RWPE2 (cell line): Measurements from ENCODE around the gene STX19.

Experiments used
- ATAC-seq: fragments of 200-7000 bp; cut with Tn5 transposase; 3 replicates; pipeline ENCODE4 v1.9.1; 2021; ENCODE audit warnings: low read depth
- DNase-seq: peaks from one replicate; pipeline ENCODE4 v3.0.0-alpha.2; 2020; ENCODE audit warnings: low spot score
- H3K27ac ChIP-seq: fragments of 450-650 bp; 2 replicates; pipeline ENCODE4 v1.5.1; 2017; ENCODE audit warnings: mild to moderate bottlenecking; ENCODE audit not compliant: poor library complexity, severe bottlenecking
- H3K27me3 ChIP-seq: fragments of 250-450 bp; sonication (Bioruptor Pico); 2 replicates; pipeline ENCODE4 v1.5.1; 2021; ENCODE audit warnings: mild to moderate bottlenecking, moderate library complexity; ENCODE audit not compliant: insufficient read depth, poor library complexity, severe bottlenecking
- H3K36me3 ChIP-seq: fragments of 250-450 bp; sonication (Bioruptor Pico); 2 replicates; pipeline ENCODE4 v1.5.1; 2020; ENCODE audit warnings: low read depth, mild to moderate bottlenecking, moderate library complexity
- H3K4me1 ChIP-seq: fragments of 250-450 bp; sonication (Bioruptor Pico); 2 replicates; pipeline ENCODE4 v1.5.1; 2021; ENCODE audit warnings: mild to moderate bottlenecking, moderate library complexity; ENCODE audit not compliant: insufficient read depth, poor library complexity, severe bottlenecking
- H3K4me3 ChIP-seq: fragments of 250-450 bp; sonication (Bioruptor Pico); 2 replicates; pipeline ENCODE4 v1.5.1; 2021; ENCODE audit warnings: mild to moderate bottlenecking, moderate library complexity; ENCODE audit not compliant: severe bottlenecking
- H3K9me3 ChIP-seq: fragments of 250-450 bp; sonication (Bioruptor Pico); 2 replicates; pipeline ENCODE4 v1.5.1; 2021; ENCODE audit warnings: mild to moderate bottlenecking, moderate library complexity; ENCODE audit not compliant: severe bottlenecking
- CTCF ChIP-seq: fragments of 450-650 bp; IDR thresholded peaks from one replicate; pipeline ENCODE4 v1.5.1; 2017; ENCODE audit warnings: mild to moderate bottlenecking, moderate library complexity; ENCODE audit not compliant: poor library complexity, severe bottlenecking

STX19 gene

DNA sequence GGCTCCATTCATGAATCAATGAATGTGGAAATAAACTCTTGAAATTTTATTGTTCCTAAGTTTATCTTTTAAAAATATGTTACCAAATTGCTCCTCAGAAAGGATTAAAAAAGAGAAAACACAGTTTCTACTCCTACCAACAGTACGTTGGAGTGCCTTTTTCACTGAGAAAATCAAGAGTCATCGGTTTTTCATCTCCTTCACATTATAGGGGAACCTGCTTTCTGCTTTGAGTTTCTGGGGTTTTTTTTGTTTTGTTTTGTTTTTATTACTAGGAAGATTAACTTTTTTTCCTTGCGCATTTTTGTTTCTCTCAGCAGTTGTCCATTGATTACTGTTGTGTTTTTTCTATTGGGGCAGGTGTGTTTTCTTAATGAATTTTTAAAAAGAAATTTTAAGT is 45.0 kb downstream of the STX19 start:
- no peak overlapping the region for H3K27ac ChIP-seq
- peaks cover 10% of the 10 kb centered on the region for H3K4me1 ChIP-seq
- ATAC-seq, result no peak
- H3K27me3 ChIP-seq, result no peaks in the 10 kb centered on the region
- no peaks in the 10 kb centered on the region for H3K9me3 ChIP-seq
- H3K36me3 ChIP-seq, result no peaks in the 10 kb centered on the region
- no peak overlapping the region for H3K4me3 ChIP-seq
- no peak for DNase-seq
- no peak for TF ChIP-seq CTCF

DNA sequence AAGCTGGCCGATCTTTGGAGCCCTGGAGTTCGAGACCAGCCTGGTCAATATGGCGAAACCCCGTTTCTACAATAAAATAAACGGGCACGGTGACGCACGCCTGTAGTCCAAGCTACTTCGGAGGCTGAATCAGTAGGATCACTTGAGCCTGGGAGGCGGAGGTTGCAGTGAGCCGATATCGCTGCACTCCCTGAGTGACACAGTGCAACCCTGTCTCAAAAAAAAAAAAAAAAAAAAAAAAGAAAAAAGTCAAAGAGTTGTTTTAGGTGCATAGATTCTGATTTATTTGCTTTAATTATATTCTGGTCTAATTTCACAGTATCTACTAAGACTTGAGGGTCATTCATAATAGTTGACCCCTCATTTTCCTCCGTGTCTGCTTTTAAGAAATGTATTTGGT is 46.7 kb downstream of the STX19 start:
- DNase-seq (no peak), ATAC-seq (no peak)
- Histone ChIP-seq H3K27me3 (no peaks in the 10 kb centered on the region), H3K4me1 (peaks cover 4% of the 10 kb centered on the region), H3K4me3 (no peak overlapping the region), H3K9me3 (no peaks in the 10 kb centered on the region), H3K27ac (no peak overlapping the region), H3K36me3 (no peaks in the 10 kb centered on the region)
- TF ChIP-seq CTCF, result no peak

- Histone ChIP-seq H3K9me3 (no peaks in the 10 kb centered on the region), H3K36me3 (no peaks in the 10 kb centered on the region), H3K27ac (peak within 1 kb of the TSS; percentile 58), H3K27me3 (no peaks in the 10 kb centered on the region), H3K4me3 (peak within 1 kb of the TSS; percentile 90), H3K4me1 (peaks cover 4% of the 10 kb centered on the region)
- no peak for TF ChIP-seq CTCF
- peak; percentile 100 for ATAC-seq
- DNase-seq, result peak; percentile 98
Observed at GRCh38 chr3:93979850-93980676, 48.3 kb downstream of the STX19 start, which contains the start of gene ARL13B. Gene ARL13B, plus strand, starts transcription at chr3:93980155. Its CDS starts 269 bp downstream, at chr3:93980424.

DNA sequence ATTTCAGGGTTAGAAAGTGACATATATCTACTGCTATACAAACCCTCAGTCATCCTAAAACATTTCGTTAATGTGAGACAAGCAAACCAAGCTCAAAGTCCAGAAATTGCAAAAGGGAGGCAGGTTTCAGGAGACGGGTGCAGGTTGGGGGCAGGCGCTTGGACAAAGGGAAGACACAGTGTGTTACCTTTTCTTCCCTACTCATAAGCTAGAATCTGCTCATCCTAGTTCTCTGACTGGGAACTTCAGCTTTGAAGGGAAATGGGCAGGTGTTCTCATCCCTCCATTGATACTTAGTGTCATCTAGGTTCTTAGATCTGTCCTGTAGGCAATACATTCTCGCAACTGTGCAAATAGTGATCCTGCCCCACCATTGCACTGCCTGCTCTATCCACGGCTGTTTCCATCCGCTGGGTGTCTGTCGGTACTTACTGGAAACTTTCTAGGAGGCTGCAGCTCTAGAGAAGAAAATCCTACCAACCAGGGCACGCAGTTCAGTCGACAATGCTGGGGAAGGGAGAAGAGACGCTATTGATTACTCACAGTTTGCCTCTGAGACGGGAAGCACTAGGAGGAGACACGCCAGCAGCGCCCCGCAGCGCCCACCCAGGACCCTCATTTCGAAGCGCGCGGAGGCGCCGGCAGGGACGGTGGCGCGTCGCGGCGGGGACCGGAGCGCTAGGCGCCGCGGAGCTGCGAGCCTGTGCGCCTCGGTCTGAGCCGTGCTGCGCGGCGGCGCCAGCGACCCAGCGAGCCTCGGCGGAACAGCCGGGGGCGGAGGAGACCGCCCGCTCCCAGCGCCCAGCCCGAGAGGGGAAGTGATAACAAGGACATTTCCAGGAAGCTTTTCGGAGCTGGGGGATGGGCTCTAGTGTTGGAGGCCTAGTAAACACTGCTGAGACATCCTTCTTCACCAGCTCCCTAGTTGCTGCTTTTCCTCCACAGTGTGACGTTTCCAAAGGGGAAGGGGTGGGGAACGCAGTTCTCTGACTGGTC is 55.0 kb downstream of the STX19 start, which contains the start of gene PROS1:
PROS1 (minus strand) TSS at position 766 of the 996 bp plus-strand sequence; CDS start at position 619, 147 bp downstream.
- no peaks in the 10 kb centered on the region for H3K36me3 ChIP-seq
- ATAC-seq (peak; percentile 80), DNase-seq (no peak)
- H3K4me1 ChIP-seq, result peaks cover 4% of the 10 kb centered on the region
- peak within 1 kb of the TSS; percentile 38 for H3K4me3 ChIP-seq
- H3K9me3 ChIP-seq, result no peaks in the 10 kb centered on the region
- H3K27ac ChIP-seq, result no peak within 1 kb of the TSS
- H3K27me3 ChIP-seq, result no peaks in the 10 kb centered on the region
- peak; percentile 30 for TF ChIP-seq CTCF
